H9 (cell line): Measurements from ENCODE around the gene SOX8. TPM values are rescaled to one million over a fixed set of nuclear protein-coding genes. Genes with fewer than 3 reads are reported as not detected.

Experiments used
- DNase-seq: peaks from one replicate; pipeline ENCODE4 v3.0.0-alpha.2; 2017
- H2AFZ ChIP-seq: one replicate; pipeline ENCODE4 v1.6.1; 2013; ENCODE audit warnings: mild to moderate bottlenecking, low read length, control low read depth, moderate library complexity
- H2AK5ac ChIP-seq: 2 replicates; pipeline ENCODE4 v1.6.1; 2013; ENCODE audit warnings: low read length, control low read depth, mixed read lengths; ENCODE audit not compliant: insufficient read length
- H2BK120ac ChIP-seq: one replicate; pipeline ENCODE4 v1.6.1; 2013; ENCODE audit warnings: low read depth, mild to moderate bottlenecking, low read length, control low read depth, inconsistent platforms; ENCODE audit not compliant: poor library complexity, severe bottlenecking
- H2BK12ac ChIP-seq: 2 replicates; pipeline ENCODE4 v1.6.1; 2013; ENCODE audit warnings: low read length, control low read depth, mixed read lengths, low read depth; ENCODE audit not compliant: insufficient read length
- H2BK15ac ChIP-seq: 2 replicates; pipeline ENCODE4 v1.6.1; 2013; ENCODE audit warnings: low read depth, low read length, control low read depth
- H2BK20ac ChIP-seq: one replicate; pipeline ENCODE4 v1.6.1; 2013; ENCODE audit warnings: low read depth, mild to moderate bottlenecking, low read length, control low read depth, inconsistent platforms; ENCODE audit not compliant: poor library complexity, severe bottlenecking
- H2BK5ac ChIP-seq: 2 replicates; pipeline ENCODE4 v1.6.1; 2013; ENCODE audit warnings: low read length, control low read depth, mixed read lengths; ENCODE audit not compliant: insufficient read length
- H3K14ac ChIP-seq: 2 replicates; pipeline ENCODE4 v1.6.1; 2013; ENCODE audit warnings: low read length, control low read depth; ENCODE audit not compliant: insufficient read depth
- H3K18ac ChIP-seq: 2 replicates; pipeline ENCODE4 v1.6.1; 2013; ENCODE audit warnings: low read depth, mild to moderate bottlenecking, mixed read lengths, low read length, control low read depth; ENCODE audit not compliant: insufficient read length
- H3K23ac ChIP-seq: 2 replicates; pipeline ENCODE4 v1.6.1; 2013; ENCODE audit warnings: low read length, control low read depth, mixed read lengths, low read depth; ENCODE audit not compliant: insufficient read length
- H3K23me2 ChIP-seq: 2 replicates; pipeline ENCODE4 v1.6.1; 2013; ENCODE audit warnings: low read depth, mild to moderate bottlenecking, mixed read lengths, low read length, control low read depth; ENCODE audit not compliant: insufficient read length, poor library complexity, severe bottlenecking
- H3K27ac ChIP-seq: 2 replicates; pipeline ENCODE4 v1.5.1; 2013; ENCODE audit warnings: low read length, control low read depth, mixed read lengths, low read depth; ENCODE audit not compliant: insufficient read length
- H3K27me3 ChIP-seq: 2 replicates; pipeline ENCODE4 v1.6.1; 2013; ENCODE audit warnings: low read length, control low read depth, inconsistent platforms; ENCODE audit not compliant: insufficient read depth
- H3K4ac ChIP-seq: 2 replicates; pipeline ENCODE4 v1.6.1; 2013; ENCODE audit warnings: low read depth, mild to moderate bottlenecking, control low read depth, inconsistent platforms, low read length, moderate library complexity
- H3K4me1 ChIP-seq: 2 replicates; pipeline ENCODE4 v1.6.1; 2013; ENCODE audit warnings: low read length, control low read depth, inconsistent platforms; ENCODE audit not compliant: insufficient read depth
- H3K4me2 ChIP-seq: 2 replicates; pipeline ENCODE4 v1.6.1; 2013; ENCODE audit warnings: low read length, control low read depth, mixed read lengths; ENCODE audit not compliant: insufficient read length, insufficient read depth
- H3K56ac ChIP-seq: 2 replicates; pipeline ENCODE4 v1.6.1; 2013; ENCODE audit warnings: low read depth, mild to moderate bottlenecking, mixed read lengths, low read length, control low read depth; ENCODE audit not compliant: insufficient read length
- H3K79me1 ChIP-seq: 2 replicates; pipeline ENCODE4 v1.6.1; 2013; ENCODE audit warnings: low read depth, mild to moderate bottlenecking, moderate library complexity, low read length, control low read depth, inconsistent platforms; ENCODE audit not compliant: insufficient read depth, poor library complexity, severe bottlenecking
- H3K79me2 ChIP-seq: 2 replicates; pipeline ENCODE4 v1.6.1; 2013; ENCODE audit warnings: low read length, control low read depth, inconsistent platforms; ENCODE audit not compliant: insufficient read depth
- H3K9ac ChIP-seq: 2 replicates; pipeline ENCODE4 v1.6.1; 2013; ENCODE audit warnings: low read length, control low read depth, mixed read lengths; ENCODE audit not compliant: insufficient read length; ENCODE audit errors: extremely low read depth
- H3K9me3 ChIP-seq: one replicate; pipeline ENCODE4 v1.6.1; 2013; ENCODE audit warnings: low read depth, low read length, inconsistent platforms; ENCODE audit not compliant: control insufficient read depth
- H3T11ph ChIP-seq: one replicate; pipeline ENCODE4 v1.6.1; 2013; ENCODE audit warnings: mild to moderate bottlenecking, low read length, control low read depth, inconsistent platforms
- H4K20me1 ChIP-seq: one replicate; pipeline ENCODE4 v1.6.1; 2013; ENCODE audit not compliant: control insufficient read depth, insufficient read length, insufficient read depth
- H4K5ac ChIP-seq: 2 replicates; pipeline ENCODE4 v1.6.1; 2013; ENCODE audit warnings: low read depth, mild to moderate bottlenecking, mixed read lengths, low read length, control low read depth; ENCODE audit not compliant: insufficient read length
- H4K8ac ChIP-seq: replicated peaks from 2 replicates; pipeline ENCODE4 v1.6.1; 2013; ENCODE audit warnings: low read length, control low read depth, mixed read lengths, low read depth; ENCODE audit not compliant: insufficient read length
- H4K91ac ChIP-seq: 2 replicates; pipeline ENCODE4 v1.6.1; 2013; ENCODE audit warnings: low read depth, mild to moderate bottlenecking, moderate library complexity, mixed read lengths, low read length, control low read depth; ENCODE audit not compliant: insufficient read length
- H3K27ac Mint-ChIP-seq, 3 experiments: 2 replicates in 2 of 3; 3 replicates in 1 of 3; pipeline ENCODE4 v1.8.0; 2020 to 2021; ENCODE audit warnings: mixed read lengths in 3 of 3, mild to moderate bottlenecking in 1 of 3, moderate library complexity in 1 of 3
- H3K27me3 Mint-ChIP-seq: 2 replicates; pipeline ENCODE4 v1.8.0; 2021; ENCODE audit warnings: low read depth, mild to moderate bottlenecking, moderate library complexity, mixed read lengths
- H3K36me3 Mint-ChIP-seq, 3 experiments: 2 replicates in 2 of 3; 3 replicates in 1 of 3; pipeline ENCODE4 v1.8.0; 2020 to 2021; ENCODE audit warnings: low read depth in 3 of 3, mixed read lengths in 3 of 3; ENCODE audit not compliant: insufficient read depth in 1 of 3
- H3K4me1 Mint-ChIP-seq, 2 experiments: 2 replicates each; pipeline ENCODE4 v1.8.0; 2020; ENCODE audit warnings: mixed read lengths in 2 of 2
- H3K4me3 Mint-ChIP-seq, 2 experiments: 2 replicates in 1 of 2; 3 replicates in 1 of 2; pipeline ENCODE4 v1.8.0; 2020 to 2021; ENCODE audit warnings: mild to moderate bottlenecking in 2 of 2, mixed read lengths in 2 of 2, moderate library complexity in 1 of 2
- H3K9me3 Mint-ChIP-seq, 2 experiments: 2 replicates in 1 of 2; 3 replicates in 1 of 2; pipeline ENCODE4 v1.8.0; 2020; ENCODE audit warnings: mild to moderate bottlenecking in 2 of 2, mixed read lengths in 2 of 2, moderate library complexity in 1 of 2
- WGBS: extraction: QIAGEN DNeasy Blood & Tissue Kit; methylation state at CpG from one replicate; pipeline ENCODE4 v1.1.7; 2013; ENCODE audit warnings: missing lambda C conversion rate, low lambda C conversion rate, mixed read lengths; ENCODE audit not compliant: insufficient read length; ENCODE audit errors: extremely low coverage; 5-methylcytosine and 5-hydroxymethylcytosine counted together
- total RNA-seq: library from RNA; stranded (reverse); gene quantifications from 2 replicates; pipeline ENCODE4 v1.2.1, GENCODE V29; 2021
- TF ChIP-seq, protein P1 (sequence below): fragments of 200-600 bp; sonication (generic); conservative IDR thresholded peaks from 3 replicates; pipeline ENCODE4 v1.8.0; 2021; ENCODE audit warnings: antibody characterized with exemption, mild to moderate bottlenecking

The SOX8 gene
- total RNA-seq, 1 experiment from 2014 or later, result 8.9 TPM

DNA sequence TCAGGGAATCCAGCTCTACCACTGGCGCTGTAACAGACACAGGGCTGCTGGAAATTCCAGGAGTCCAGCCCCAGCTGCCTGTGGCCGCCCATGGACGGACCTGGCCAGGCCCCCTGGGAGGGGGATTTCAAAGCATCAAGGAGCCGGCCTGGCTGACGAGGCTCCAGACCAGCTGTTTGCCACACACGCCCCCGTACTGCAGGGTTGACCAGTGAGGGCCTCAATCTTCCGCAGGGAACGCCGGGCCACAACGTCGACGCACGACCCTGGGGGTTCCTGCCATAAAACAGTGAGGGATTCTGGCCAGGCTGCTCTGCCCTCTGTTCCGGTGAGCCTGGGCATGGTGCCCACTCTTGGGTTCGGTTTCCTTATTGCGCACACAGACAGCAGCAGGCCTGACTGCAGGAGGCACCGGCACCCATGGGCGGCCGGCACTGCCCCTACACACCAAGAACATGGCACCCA lies 14.5 kb upstream of the SOX8 start:
- H3K9ac ChIP-seq, result no peak overlapping the region
- no CpG with 5 or more reads among the region's 20 CpGs for WGBS

More for the DNA sequence above, 14.5 kb upstream of the SOX8 start:
- Histone ChIP-seq H3K79me2 (no peaks in the 10 kb centered on the region), H3K27ac (no peak overlapping the region), H4K91ac (no peak overlapping the region), H3K23ac (no peak overlapping the region), H3K9me3 (no peaks in the 10 kb centered on the region), H3T11ph (no peak overlapping the region), H2BK15ac (no peak overlapping the region), H3K79me1 (no peaks in the 10 kb centered on the region), H4K8ac (no peak overlapping the region), H3K18ac (no peak overlapping the region), H4K5ac (no peak overlapping the region), H3K14ac (no peak overlapping the region; the same call in 1 of the 2 replicates), H2AFZ (no peak overlapping the region), H2BK120ac (no peak overlapping the region), H3K23me2 (peaks cover 12% of the 10 kb centered on the region), H3K4ac (no peak overlapping the region), H2BK5ac (no peak overlapping the region), H2BK20ac (no peak overlapping the region), H3K56ac (no peak overlapping the region), H4K20me1 (no peaks in the 10 kb centered on the region), H3K4me2 (no peak overlapping the region), H2BK12ac (no peak overlapping the region), H2AK5ac (no peak overlapping the region), H3K4me1 (no peaks in the 10 kb centered on the region), H3K27me3 (no peaks in the 10 kb centered on the region; the same call in 1 of the 2 replicates)
- H3K27ac Mint-ChIP-seq, result no peak overlapping the region
- no peak for DNase-seq
- peaks cover 0 to 14% (median 8%) of the 10 kb centered on the region in 3 experiments; a peak in 5 of 7 replicates for H3K36me3 Mint-ChIP-seq
- H3K27me3 Mint-ChIP-seq, result peaks cover 28% of the 10 kb centered on the region
- TF ChIP-seq, protein P1, sequence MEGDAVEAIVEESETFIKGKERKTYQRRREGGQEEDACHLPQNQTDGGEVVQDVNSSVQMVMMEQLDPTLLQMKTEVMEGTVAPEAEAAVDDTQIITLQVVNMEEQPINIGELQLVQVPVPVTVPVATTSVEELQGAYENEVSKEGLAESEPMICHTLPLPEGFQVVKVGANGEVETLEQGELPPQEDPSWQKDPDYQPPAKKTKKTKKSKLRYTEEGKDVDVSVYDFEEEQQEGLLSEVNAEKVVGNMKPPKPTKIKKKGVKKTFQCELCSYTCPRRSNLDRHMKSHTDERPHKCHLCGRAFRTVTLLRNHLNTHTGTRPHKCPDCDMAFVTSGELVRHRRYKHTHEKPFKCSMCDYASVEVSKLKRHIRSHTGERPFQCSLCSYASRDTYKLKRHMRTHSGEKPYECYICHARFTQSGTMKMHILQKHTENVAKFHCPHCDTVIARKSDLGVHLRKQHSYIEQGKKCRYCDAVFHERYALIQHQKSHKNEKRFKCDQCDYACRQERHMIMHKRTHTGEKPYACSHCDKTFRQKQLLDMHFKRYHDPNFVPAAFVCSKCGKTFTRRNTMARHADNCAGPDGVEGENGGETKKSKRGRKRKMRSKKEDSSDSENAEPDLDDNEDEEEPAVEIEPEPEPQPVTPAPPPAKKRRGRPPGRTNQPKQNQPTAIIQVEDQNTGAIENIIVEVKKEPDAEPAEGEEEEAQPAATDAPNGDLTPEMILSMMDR, result no peak
- peaks cover 7 to 10% of the 10 kb centered on the region in 2 experiments for H3K4me1 Mint-ChIP-seq
- H3K4me3 Mint-ChIP-seq, result no peak overlapping the region
- peaks cover 0 to 8% of the 10 kb centered on the region in 2 experiments; a peak in 2 of 5 replicates for H3K9me3 Mint-ChIP-seq
